ENCODE results near the gene UFSP1.

GRCh38 chr7:100921039-100921438 lies 31.5 kb upstream of the UFSP1 start:
- TF ChIP-seq CTCF (IDR thresholded peaks at IDR 0.05; ENCODE audit: low read depth, low read length, missing input control) (no peak), TAF1 (conservative IDR thresholded peaks at IDR 0.05) (no peak), REST (IDR thresholded peaks at IDR 0.05) (no peak)
- TF ChIP-seq, protein P1, sequence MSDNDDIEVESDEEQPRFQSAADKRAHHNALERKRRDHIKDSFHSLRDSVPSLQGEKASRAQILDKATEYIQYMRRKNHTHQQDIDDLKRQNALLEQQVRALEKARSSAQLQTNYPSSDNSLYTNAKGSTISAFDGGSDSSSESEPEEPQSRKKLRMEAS (IDR thresholded peaks at IDR 0.05), result no peak
